ENCODE data around the gene UGT1A6.

UGT1A6 gene

GRCh38 chr2:233803292-233803911 lies 110.7 kb downstream of the UGT1A6 start:
- DNase-seq = no peak

GRCh38 chr2:233803994-233804393 lies 111.3 kb downstream of the UGT1A6 start:
- no peak for DNase-seq

GRCh38 chr2:233807215-233807865 lies 114.7 kb downstream of the UGT1A6 start:
- DNase-seq = no peak

DNA sequence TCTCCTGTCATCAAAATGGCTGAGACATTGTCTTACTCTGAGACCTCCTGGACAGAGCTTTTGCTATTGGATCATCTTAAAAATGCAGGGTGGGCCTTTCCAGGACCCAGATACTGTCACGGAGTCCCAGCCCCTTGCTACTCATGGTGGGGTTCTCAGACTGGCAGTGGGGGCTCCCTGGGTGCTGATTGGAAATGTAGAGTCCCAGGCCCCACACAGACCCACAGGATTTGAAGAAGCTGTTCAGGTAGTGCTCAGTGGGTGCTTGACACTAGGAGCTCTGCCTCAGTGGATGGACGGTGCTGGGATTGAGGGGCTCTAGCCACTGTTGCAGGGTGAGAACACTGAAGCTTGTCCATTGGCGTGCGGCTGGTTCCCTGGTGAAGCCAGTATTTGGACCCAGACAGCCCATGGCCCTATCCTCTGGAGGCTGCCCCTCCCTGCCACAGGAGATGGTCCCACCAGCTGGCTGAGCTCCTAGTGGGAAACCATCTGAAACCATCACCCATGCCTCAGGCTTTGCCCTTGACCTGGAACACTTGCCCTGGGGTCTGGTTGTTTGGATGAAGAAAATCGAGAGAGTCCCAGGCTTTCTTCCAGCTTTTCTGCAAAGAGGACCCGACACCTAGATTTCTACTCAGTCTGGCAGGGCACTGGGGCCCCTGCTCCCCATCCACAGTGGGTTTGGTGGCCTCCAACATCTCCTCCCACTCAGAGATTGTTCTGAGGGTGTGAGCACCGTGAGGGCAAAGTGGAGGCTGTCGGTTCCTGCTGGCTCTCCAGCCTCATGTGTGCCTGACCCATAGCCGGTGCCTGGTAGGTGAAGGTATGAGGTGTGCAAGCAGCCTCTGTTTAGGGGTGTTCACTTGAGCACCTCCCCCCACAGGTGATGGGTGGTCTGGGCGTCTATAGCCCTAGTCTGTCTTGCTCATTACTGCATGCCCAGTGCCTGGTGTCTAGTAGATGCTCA lies 115.6 kb downstream of the UGT1A6 start:
- no peak for DNase-seq

- no peak for DNase-seq
These were observed 117.7 kb downstream of the UGT1A6 start for GRCh38 chr2:233810385-233810784.

DNA sequence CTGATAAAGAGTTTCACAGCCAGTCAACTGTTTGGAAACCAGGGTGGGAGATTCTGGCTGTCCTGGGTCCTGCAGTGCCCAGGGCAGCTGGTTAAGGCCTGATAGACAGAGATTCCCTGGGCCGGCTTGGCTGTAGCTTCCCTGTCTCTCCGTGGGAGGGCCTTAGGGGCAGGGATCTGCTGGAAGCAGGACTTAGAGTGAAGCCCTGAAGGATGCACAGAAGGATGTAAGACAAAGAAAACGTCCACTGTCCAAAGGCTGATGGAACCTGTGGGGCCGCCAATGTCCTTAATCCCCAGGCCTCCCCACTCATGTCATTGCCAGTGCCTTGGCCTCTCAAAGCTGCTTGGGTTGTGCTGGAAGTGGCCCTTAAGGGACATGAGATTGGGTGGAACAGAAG lies 118.4 kb downstream of the UGT1A6 start:
- no peak for DNase-seq

DNA sequence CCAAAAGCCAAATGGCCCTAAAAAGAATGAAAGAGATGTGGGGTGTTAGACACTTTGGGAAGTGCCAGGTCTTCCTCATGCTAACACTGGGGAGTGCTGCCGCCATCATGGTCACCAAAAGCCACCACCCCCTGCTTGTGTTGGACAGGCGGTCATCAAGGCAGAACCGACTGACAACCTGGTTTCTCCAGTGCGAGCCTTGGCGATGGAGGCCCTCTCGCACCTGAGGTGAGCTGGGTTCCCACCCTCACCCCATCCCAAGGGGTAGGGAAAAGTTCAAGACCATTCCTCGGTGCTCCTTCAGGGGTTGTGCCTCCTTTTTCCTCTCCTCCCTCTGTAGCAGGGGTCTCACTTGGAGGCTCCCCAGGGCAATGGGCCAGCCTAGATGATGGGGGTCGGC lies 119.0 kb downstream of the UGT1A6 start:
- DNase-seq = no peak

DNA sequence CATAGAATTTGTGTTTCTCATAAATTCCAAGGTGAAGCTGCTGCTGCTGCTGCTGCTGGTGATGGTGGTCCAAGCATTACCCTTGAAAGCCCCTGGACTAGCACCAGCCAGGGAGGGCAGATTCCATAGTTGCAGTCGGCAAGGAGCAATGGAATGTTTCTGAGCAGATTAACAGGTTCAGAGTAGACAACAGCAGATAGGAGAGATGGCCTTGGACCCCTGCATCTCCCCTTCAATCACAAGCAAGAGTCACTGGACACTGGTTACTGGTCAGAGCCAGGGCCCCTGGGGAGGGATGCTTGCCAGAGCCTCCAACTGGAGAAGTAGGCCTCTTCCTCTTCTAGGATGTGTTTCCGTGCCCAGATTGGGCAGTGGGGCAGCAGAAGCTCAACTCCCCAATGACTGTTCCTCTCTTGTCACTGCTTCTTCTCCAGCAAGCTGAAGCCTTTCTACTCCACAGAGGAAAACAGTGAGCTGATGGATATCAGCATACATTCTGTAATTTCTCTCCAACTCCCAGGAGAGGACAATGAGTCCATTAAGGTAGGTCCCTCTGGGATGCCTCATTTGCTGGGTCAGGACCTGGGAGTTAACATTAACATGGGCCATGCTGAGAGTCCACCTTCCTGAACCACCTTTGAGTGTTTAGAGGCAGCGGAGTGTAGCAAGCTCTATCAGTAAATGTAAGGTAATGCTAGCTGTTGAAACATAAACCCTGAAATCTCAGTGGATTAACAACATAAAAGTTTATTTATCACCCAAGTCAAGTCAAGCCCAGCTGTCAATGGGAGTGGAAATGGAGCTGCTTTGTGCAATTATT lies 120.8 kb downstream of the UGT1A6 start:
- DNase-seq = no peak

GRCh38 chr2:233814056-233814835 lies 121.6 kb downstream of the UGT1A6 start:
- no peak for DNase-seq

DNA sequence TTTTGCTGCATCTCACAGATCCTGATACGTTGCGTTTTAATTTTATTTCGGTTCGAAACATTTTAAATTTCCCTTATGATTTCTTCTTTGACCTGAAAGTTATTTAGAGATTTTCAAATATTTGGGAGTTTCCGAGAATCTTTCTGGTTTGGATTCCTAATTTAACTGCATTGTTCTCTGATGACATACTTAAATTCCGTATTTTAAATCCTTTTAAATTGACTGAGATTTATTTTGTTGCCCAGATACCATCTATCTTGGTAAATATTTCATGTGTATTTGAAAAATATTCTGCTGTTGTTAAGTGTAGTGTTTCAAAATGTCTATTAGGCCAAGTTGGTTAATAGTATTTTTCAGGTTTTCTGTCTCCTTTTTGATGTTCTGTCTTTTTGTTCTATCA lies 123.2 kb downstream of the UGT1A6 start:
- DNase-seq = no peak

- no peak for DNase-seq
These were observed 123.6 kb downstream of the UGT1A6 start for GRCh38 chr2:233816334-233816733.

DNA sequence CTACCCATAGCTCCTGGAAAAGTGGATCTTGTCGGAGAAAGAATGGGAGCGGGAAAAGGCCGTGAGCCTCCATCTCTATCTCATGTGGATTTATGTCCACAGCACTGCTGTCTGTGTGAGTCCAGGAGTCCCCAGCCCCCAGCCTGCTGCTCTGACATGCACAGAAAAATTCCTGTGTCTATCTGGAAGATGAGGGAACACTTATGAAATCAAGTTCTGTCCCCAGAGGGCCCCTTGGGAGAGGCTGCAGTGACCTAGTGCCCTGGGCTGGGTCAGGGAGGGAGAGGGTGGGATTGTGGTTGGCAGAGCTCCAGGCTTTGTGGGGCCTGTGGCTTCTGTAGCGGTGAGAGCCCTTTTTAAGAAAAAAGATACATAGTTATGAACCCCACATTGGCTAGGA lies 124.1 kb downstream of the UGT1A6 start:
- no peak for DNase-seq

GRCh38 chr2:233817361-233817911 lies 124.7 kb downstream of the UGT1A6 start:
- DNase-seq = no peak

DNA sequence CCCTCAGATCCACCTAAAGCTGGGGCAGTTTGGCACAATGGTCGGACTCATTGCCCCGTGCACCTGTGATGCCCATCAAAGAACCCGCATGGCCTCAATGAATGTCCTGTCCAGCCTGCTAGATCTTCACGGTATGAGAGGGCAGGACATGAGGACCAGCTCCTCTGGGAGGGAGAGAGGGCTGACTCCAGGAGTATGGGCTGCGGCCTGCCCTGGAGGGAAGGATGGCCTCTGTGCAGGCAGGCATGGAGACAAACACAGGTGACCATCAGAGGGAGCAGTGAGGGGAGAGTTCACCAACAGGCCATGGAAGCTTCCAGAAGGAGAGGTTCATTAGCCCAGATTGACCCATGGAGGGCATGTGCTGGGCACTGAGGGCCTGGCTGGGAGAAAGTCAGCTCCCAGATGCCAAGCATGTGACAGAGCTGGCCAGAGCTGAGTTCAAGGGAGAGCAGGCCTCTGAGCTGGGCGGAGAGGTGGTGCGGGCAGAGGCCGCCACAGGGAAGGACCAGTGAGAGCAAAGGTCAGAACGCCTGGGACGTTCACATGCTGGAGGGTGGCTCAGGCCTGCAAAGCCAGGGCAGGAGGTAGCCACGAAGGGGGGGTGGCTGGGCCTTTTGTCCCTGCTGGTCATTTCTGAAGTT lies 125.4 kb downstream of the UGT1A6 start:
- DNase-seq = no peak

DNA sequence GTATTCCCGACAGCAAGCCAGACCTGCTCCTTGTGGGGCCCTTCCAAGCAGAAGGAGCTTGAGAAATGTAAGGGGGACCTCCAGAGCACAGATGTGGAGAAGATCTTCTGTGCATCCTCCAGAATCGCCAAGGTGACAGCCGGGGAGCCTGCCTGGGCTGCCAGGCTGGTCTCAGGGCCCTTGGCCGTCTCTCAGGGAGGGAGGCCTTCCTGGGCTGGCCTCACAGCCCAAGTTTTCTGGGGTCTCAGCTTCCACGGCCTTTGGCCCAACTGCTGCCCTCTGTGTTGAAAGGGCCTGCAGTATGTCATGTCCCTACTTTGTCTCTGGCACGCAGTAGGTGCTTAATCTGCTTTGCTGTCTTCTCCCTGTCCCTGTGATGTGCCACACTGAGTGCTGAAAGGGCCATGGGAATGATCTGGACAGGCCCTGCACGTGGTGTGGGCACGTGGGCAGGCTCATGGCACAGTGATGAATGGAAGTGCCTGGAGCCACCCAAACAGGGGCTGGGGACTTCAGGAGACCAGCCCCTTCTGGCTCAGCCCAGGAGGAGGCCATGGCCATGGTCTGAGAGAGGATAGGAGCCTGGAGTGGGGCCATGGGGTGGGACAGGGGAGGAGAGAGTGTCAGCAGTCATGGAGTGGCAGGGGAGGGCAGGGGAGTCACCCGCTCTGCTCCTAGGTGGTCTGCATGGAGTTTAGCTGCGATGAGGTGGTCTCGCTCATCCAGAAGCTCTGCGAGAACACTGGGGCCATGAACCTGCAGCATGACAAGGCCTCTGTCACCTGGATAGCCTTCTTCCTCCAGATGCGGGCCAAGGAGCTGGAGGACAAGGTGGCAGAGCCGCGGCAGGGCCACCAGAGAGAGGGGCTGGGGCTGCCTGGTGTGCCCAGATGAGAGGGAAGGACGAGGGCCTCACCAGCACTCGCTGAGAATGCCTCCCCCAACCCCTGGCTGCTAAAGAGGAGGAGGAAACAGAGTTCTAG lies 126.2 kb downstream of the UGT1A6 start:
- no peak for DNase-seq

DNA sequence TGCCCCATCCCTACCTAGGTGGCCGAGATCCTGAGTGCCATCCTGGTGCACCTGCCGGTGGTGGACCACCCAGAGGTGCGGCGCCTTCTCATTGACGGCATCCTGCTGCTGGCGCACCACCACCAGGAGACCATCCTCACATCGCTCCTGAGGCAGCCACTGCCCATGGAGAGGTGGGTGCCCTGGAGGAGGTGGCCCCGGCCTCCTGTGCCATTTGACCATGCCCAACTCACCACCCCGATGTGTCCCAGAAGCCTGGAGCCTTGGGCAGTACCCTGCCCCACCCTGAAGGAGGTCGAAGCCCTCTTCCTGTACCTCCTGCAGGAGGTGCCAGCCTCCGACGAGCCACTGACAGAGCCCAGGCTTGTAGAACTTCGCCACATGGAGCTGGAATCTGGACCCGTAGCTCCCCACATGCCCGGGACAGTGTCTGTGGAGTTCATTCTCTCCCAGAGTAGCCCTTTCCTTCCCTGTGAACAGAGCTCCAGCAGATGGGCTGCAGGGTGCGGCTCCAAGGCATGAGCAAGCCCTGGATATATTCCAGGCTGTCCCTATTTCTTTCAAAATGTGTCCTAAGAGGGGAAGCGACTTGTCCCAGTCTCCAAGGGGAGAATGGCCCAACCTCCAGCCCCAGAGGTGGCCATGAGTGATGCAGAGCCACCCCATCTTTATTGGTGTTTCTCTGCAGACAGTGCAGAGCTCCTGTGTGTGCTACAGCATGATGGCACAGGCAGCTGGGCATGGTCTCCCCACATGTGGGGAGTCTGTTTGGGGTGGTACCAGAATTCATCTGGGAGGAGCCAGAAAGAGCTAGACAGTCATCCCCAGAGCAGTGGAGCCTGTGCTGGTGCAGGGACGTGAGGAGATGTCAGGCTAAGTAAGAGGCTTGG lies 127.4 kb downstream of the UGT1A6 start:
- no peak for DNase-seq

DNA sequence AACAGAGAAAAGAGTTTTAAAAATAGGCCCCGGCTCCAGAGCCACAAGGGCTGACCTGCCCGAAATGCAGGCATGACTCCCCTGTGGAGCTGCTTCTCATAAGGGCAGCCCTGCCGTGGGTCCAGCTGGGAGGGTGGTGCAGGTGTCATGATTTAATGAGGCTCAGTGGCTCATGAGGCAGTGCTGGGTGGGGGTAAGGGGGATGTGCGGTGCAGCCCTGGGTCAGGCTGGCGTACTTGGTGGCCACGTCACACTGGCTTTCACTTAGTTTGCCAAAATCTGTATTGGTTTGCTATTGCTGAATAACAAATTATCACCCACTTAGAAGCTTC lies 128.1 kb downstream of the UGT1A6 start:
- DNase-seq = no peak

GRCh38 chr2:233821196-233821595 lies 128.5 kb downstream of the UGT1A6 start:
- no peak for DNase-seq

DNA sequence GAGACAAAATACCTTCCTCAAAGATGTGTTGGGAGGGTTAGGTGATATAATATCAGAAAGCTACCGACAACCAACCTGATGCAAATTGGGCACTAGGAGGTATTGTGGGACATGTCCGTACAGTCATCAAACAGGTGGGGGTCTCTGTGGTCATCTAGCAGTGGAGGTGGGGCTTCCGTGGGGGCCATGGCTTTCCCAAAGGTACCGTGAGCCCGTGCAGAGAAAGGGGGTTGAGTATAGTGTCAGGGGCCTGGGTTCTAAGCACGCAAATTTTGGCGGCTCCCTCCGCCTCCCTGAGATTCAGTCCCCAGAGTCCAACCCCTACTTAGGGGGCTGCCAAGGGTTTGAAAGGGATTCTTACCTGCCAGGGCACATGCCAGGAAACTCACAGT lies 129.0 kb downstream of the UGT1A6 start:
- no peak for DNase-seq
